Measurements from ENCODE around the gene NFKB1. TPM values are rescaled to one million over a fixed set of nuclear protein-coding genes. Genes with fewer than 3 reads are reported as not detected.

NFKB1 gene
- total RNA-seq, 2 donors from 2014 or later, result 151 to 167 TPM

DNA sequence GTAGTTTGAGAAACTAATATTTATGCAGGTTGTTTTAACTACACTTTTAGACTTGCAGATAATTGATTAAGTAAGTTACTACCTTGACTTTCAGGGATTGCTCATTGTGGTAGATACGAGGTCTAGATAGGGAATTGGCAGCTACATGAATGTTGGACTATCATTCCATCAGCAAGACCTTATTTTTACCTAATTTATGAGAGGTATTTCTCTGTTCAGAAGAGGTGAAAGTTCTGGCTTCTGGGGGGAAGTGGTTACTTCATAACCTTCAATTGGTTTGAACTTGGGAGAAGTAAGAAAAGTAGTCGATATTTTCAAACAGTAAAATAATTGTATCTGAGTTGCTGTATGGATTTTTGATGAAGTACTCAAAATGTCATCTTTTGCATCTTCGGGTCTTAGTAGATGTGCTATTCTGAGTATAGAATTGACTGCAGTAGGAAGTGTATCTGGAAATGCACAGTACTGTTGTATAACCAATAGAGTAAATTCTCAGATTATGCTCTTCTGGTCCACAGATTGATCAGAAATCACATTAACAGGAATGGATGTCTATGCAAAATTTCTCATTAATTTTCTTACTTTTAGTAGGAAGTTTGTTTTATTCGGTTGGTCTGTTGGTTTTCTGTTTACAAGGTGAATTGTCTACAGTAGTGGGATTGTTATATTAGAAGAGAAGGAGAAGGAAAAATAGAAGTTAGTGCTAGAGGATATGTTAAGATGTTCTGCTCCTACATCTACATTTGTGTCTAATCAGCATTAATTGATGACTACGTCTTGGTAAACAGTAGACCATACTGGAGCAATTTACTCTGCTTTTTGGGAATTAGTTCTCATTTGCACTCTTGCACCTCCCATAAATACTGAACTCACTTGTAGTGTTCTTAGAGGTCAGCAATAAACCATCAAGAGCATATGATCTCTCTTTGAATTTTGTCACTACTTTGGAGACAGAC is 3.0 kb downstream of the NFKB1 start:
- DNase-seq, result no peak
- peak overlapping the region; percentile 99 for H3K27ac Mint-ChIP-seq
- H3K4me3 Mint-ChIP-seq, result peak overlapping the region; percentile 89 to 98
- peaks cover 60% of the 10 kb centered on the region for H3K4me1 Mint-ChIP-seq (ENCODE audit: low read depth)
- H3K27me3 Mint-ChIP-seq (ENCODE audit: low read depth), result no peaks in the 10 kb centered on the region
- ATAC-seq (replicated peaks in 1 of 2), result no peak
- H3K9me3 Mint-ChIP-seq, result no peaks in the 10 kb centered on the region
- H3K36me3 Mint-ChIP-seq (ENCODE audit: insufficient read depth in 2 of 2), result peaks cover 15 to 26% of the 10 kb centered on the region in 2 donors

DNA sequence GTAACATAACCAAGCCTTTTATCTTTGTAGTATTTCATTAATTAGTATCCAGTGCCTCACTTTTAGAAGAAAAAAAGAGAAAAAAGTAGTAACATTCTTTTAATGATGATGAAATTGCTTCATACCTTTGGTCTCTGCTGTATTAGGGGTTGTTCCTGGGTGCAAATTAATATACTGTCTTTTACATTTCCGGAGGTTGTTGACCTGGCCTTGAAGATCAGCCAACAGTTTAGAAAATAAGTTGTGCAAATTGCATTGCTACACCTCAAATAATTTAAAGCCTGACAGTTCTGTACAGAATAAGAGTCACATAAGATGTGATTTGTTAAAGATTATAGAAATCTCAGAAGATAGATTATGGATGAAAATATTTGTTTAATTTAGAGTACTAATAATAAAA is 3.8 kb downstream of the NFKB1 start:
- DNase-seq (no peak), ATAC-seq (replicated peaks in 1 of 2) (no peak)
- H3K27me3 Mint-ChIP-seq (ENCODE audit: low read depth), result no peaks in the 10 kb centered on the region
- H3K27ac Mint-ChIP-seq, result no peak overlapping the region
- no peaks in the 10 kb centered on the region for H3K9me3 Mint-ChIP-seq
- H3K4me1 Mint-ChIP-seq (ENCODE audit: low read depth), result peaks cover 68% of the 10 kb centered on the region
- peaks cover 18 to 30% of the 10 kb centered on the region in 2 donors for H3K36me3 Mint-ChIP-seq (ENCODE audit: insufficient read depth in 2 of 2)
- peak overlapping the region; percentile 89 to 98 for H3K4me3 Mint-ChIP-seq

DNA sequence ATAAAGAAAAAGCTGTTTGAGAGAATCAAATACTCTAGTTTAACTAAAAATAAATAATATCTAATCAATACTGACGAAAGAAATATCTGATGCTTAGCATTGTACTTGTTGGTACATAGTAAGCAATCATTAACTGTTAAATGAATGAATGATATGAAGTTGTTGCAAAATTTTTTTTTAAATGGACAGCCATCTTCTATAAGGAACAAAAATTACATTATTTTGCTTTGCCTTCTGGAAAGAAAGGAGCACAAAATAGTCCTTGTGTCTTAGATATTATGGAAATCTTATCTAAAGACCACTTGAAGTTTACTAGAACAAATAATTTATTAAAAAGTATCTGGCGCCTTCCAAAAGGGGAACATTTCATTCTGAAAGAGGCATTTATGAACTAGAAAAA is 4.5 kb downstream of the NFKB1 start:
- Mint-ChIP-seq H3K4me1 (ENCODE audit: low read depth) (peaks cover 76% of the 10 kb centered on the region), H3K27ac (no peak overlapping the region), H3K27me3 (ENCODE audit: low read depth) (no peaks in the 10 kb centered on the region), H3K4me3 (no peak overlapping the region), H3K36me3 (ENCODE audit: insufficient read depth in 2 of 2) (peaks cover 17 to 37% of the 10 kb centered on the region in 2 donors), H3K9me3 (no peaks in the 10 kb centered on the region)
- ATAC-seq (replicated peaks in 1 of 2), result no peak
- DNase-seq, result no peak

DNA sequence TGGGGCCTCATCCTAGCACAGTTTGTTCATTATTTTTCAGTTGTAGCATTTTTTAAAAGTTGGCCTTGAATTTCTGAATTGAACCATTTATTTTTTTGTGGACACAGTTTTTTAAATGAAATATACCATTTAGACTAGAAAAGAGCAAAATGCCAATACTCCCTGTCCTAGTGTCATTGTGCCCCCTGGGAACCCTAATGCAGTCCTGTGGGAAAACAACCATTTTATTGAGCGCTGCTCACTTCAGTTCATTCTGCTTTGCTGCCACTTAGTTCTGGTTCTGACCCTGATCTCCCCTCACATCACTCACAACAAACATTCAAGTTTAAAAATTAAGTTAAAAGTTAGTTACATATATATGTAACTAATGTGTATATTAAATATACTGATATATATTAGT is 5.4 kb downstream of the NFKB1 start:
- peak overlapping the region; percentile 24 for H3K27ac Mint-ChIP-seq
- H3K9me3 Mint-ChIP-seq, result no peaks in the 10 kb centered on the region
- peaks cover 83% of the 10 kb centered on the region for H3K4me1 Mint-ChIP-seq (ENCODE audit: low read depth)
- no peaks in the 10 kb centered on the region for H3K27me3 Mint-ChIP-seq (ENCODE audit: low read depth)
- DNase-seq (no peak), ATAC-seq (replicated peaks in 1 of 2) (no peak)
- H3K4me3 Mint-ChIP-seq, result peak overlapping the region in 1 of 2 donors; percentile 46
- peaks cover 16 to 42% of the 10 kb centered on the region in 2 donors for H3K36me3 Mint-ChIP-seq (ENCODE audit: insufficient read depth in 2 of 2)

DNA sequence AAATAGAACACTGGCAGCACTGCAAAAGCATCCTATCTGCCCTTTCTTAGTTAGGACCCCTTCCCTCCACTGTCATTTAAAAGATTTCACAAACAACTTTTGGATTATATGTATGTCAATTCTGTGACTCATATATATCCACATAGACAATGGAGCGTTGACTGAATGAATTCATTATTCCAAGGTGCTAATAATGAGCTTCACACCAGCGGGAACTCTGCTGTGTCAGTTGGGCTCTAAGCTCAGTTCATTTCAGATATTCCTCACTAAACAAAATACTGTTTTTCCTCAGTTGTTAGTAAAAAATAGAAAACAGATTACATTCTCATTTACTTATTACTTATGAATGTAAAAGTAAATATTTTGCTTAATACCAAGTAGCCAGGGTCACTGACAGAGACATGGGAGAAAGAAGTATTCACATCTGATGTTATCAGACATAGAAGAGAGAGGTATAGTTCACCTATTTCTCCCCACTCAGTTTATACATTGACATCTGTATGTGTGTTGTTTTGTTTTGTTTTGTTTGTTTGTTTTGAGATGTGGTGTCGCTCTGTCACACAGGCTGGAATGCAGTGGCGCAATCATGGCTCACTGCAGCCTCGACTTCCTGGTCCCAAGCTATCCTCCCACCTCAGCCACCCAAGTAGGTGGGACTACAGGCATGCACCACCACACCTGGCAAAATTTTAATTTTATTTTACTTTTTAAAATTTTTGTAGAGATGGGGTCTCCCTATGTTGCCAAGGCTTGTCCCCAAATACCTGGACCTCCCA is 10.9 kb downstream of the NFKB1 start:
- Mint-ChIP-seq H3K4me3 (no peak overlapping the region), H3K36me3 (ENCODE audit: insufficient read depth in 2 of 2) (peaks cover 17 to 43% of the 10 kb centered on the region in 2 donors), H3K4me1 (ENCODE audit: low read depth) (peaks cover 79% of the 10 kb centered on the region), H3K27me3 (ENCODE audit: low read depth) (no peaks in the 10 kb centered on the region), H3K9me3 (peaks cover 0 to 3% of the 10 kb centered on the region in 2 donors), H3K27ac (no peak overlapping the region)
- no peak for DNase-seq
- no peak for ATAC-seq (replicated peaks in 1 of 2)

DNA sequence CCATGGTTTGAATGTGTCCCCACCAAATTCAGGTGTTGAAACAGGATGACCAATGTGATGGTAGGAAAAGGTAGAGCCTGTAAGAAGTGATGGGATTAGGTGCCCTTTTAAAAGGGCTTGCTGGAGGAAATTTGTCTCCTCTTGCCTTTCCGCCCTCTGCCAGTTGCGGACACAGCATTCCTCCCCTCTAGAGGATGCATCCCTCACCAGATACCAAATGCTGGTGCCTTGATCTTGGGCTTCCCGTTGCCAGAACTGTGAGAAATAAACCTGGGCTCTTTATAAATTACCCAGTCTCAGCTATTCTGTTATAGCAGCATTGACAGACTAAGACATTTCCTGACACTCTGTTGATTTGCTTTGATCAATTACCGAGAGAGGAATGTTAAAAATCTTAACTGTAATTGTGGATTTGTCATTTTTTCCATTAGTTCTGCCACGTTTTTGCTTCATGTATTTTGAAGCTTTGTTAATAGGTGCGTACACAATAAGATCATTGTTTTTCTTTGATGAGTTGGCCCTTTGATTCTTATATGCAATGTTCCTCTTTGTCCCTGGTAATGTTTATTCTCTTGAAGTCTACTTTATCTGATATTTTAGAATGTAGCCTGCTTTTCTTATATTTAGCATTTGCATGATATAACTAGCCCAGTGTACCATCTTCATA is 13.3 kb downstream of the NFKB1 start:
- Mint-ChIP-seq H3K27ac (peak overlapping the region; percentile 44), H3K36me3 (ENCODE audit: insufficient read depth in 2 of 2) (peaks cover 18 to 39% of the 10 kb centered on the region in 2 donors), H3K4me1 (ENCODE audit: low read depth) (peaks cover 77% of the 10 kb centered on the region), H3K4me3 (no peak overlapping the region), H3K27me3 (ENCODE audit: low read depth) (no peaks in the 10 kb centered on the region), H3K9me3 (peaks cover 0 to 3% of the 10 kb centered on the region in 2 donors)
- ATAC-seq (replicated peaks in 1 of 2), result no peak
- no peak for DNase-seq

DNA sequence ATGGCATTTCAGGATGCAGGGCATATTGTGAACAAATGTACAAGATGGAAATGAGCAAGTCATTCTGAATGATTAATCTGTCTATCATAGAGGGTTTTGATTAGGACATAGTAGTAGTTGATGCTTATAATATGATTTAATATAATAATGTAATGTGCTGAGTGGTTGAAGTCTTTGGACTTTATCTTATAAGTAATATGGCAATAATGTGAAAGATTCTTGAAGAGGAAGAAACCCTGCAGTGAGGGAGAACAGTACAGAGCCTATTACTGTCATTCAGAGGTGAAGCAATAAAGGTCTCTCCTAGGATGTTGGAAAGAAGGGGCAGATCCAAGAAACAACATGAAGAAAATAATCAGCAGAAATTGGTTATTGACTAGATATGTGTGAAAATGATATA is 16.6 kb downstream of the NFKB1 start:
- peaks cover 0 to 3% of the 10 kb centered on the region in 2 donors for H3K9me3 Mint-ChIP-seq
- H3K4me3 Mint-ChIP-seq, result peak overlapping the region; percentile 28 to 73
- ATAC-seq (replicated peaks in 1 of 2) (no peak), DNase-seq (no peak)
- peak overlapping the region; percentile 39 for H3K27ac Mint-ChIP-seq
- peaks cover 11 to 23% of the 10 kb centered on the region in 2 donors for H3K36me3 Mint-ChIP-seq (ENCODE audit: insufficient read depth in 2 of 2)
- H3K27me3 Mint-ChIP-seq (ENCODE audit: low read depth), result no peaks in the 10 kb centered on the region
- H3K4me1 Mint-ChIP-seq (ENCODE audit: low read depth), result peaks cover 81% of the 10 kb centered on the region

DNA sequence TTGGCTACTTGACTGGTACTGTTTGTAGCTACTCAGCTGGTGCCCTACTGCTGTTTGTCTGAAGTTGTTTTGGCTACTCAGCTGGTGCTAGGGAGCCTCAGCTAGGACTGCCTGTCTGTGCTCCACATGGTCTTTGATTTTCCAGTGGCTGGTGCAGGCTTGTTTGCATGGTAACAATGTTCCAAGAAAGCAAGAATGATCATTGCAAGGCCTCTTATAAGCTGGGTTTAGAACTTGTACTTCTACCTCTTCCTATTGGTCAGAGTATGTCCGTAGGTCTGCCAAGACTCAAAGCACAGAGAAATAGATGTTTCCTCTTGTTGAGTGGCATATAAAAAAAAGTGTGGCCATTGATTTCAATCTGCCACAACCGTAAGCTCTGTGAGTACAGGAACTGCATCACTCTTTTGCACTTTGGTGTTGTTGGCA is 17.6 kb downstream of the NFKB1 start:
- ATAC-seq (replicated peaks in 1 of 2) (peak; percentile 69 to 79), DNase-seq (no peak)
- no peaks in the 10 kb centered on the region for H3K27me3 Mint-ChIP-seq (ENCODE audit: low read depth)
- peak overlapping the region; percentile 23 to 73 for H3K4me3 Mint-ChIP-seq
- peaks cover 11 to 22% of the 10 kb centered on the region in 2 donors for H3K36me3 Mint-ChIP-seq (ENCODE audit: insufficient read depth in 2 of 2)
- peak overlapping the region; percentile 39 for H3K27ac Mint-ChIP-seq
- peaks cover 0 to 3% of the 10 kb centered on the region in 2 donors for H3K9me3 Mint-ChIP-seq
- peaks cover 90% of the 10 kb centered on the region for H3K4me1 Mint-ChIP-seq (ENCODE audit: low read depth)

DNA sequence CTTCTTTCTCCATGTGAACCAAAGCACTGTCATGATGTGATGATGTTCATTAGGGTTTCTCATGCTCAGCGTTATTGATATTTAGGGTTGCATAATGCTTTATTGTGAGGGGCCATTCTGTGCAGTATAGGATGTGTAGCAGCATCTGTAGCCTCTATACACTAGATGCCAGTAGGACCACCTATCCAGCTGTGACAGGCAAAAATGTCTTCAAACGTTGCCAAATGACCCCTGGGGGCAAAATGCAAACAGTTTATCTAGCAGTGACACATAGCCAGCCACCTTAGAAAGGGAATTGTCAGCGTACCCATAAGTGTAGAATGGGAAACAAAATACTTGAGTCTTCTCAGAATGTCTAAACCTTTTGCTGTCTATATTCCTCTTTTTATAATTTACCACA is 18.8 kb downstream of the NFKB1 start:
- Mint-ChIP-seq H3K9me3 (peaks cover 0 to 3% of the 10 kb centered on the region in 2 donors), H3K4me3 (peak overlapping the region in 1 of 2 donors; percentile 5), H3K27ac (peak overlapping the region; percentile 21), H3K36me3 (ENCODE audit: insufficient read depth in 2 of 2) (peaks cover 8 to 16% of the 10 kb centered on the region in 2 donors), H3K27me3 (ENCODE audit: low read depth) (no peaks in the 10 kb centered on the region), H3K4me1 (ENCODE audit: low read depth) (peaks cover 93% of the 10 kb centered on the region)
- ATAC-seq (replicated peaks in 1 of 2) (no peak), DNase-seq (no peak)

DNA sequence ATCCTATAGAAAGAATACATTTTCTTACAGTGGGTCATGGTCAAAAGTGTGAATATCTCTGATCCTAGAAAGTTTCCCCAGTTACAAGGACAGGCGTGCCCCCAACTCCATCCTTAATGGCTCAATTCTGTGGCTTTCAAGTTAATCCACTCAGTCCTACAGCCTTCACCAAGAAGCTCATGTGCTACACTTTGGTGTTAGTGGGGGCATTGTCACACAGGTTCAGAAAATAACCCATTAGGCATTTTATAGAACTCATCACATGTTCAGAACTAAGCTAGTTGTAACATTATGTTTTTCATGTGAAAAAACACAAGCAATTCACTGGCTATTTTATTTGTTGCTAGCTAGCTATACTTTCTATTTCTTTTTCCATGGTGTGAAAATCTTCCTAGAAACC is 20.4 kb downstream of the NFKB1 start:
- Mint-ChIP-seq H3K4me3 (peak overlapping the region; percentile 31 to 53), H3K27ac (peak overlapping the region; percentile 88), H3K27me3 (ENCODE audit: low read depth) (no peaks in the 10 kb centered on the region), H3K4me1 (ENCODE audit: low read depth) (peaks cover 95% of the 10 kb centered on the region), H3K36me3 (ENCODE audit: insufficient read depth in 2 of 2) (peaks cover 5 to 6% of the 10 kb centered on the region in 2 donors), H3K9me3 (no peaks in the 10 kb centered on the region)
- DNase-seq (no peak), ATAC-seq (replicated peaks in 1 of 2) (no peak)

DNA sequence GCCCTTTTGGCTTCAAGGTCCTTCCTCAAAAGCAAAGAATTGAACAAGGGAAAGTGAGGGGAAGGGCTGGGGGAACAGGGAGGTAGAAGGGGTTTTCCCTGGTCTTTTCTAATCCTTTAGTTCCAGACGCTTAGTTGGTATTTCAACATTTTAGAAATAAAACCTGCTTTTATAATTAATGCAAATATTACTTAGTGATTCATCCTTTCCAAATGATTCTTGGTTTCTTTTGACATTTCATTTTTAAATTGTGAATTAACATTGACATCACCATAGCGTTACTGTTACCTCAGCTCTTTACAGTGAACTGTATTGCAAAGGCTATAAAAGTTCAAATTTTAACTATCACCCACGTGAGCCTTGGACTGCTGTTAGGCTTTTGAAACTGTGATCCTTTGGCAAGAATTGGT is 20.9 kb downstream of the NFKB1 start:
- ATAC-seq (replicated peaks in 1 of 2) (peak in 1 of 2 donors; percentile 29), DNase-seq (no peak)
- H3K4me1 Mint-ChIP-seq (ENCODE audit: low read depth), result peaks cover 95% of the 10 kb centered on the region
- no peaks in the 10 kb centered on the region for H3K9me3 Mint-ChIP-seq
- peak overlapping the region; percentile 31 to 53 for H3K4me3 Mint-ChIP-seq
- peaks cover 2 to 5% of the 10 kb centered on the region in 2 donors for H3K36me3 Mint-ChIP-seq (ENCODE audit: insufficient read depth in 2 of 2)
- H3K27ac Mint-ChIP-seq, result peak overlapping the region; percentile 88
- no peaks in the 10 kb centered on the region for H3K27me3 Mint-ChIP-seq (ENCODE audit: low read depth)

DNA sequence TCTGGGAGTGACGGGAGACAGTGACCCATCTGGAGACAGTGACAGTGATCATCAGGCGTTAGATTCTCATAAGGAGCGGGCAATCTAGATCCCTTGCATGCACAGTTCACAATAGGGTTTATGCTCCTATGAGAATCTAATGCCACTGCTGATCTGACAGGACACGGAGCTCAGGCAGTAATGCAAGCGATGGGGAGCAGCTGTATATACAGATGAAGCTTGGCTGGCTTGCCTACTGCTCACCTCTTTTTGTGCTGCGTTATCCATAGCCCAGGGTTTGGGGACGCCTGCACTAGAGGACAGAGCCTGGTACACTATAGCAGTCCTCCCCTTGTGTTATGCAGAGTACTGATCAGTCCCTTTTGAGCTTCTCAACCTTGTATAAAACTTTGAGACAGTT is 23.5 kb downstream of the NFKB1 start:
- Mint-ChIP-seq H3K4me1 (ENCODE audit: low read depth) (peaks cover 97% of the 10 kb centered on the region), H3K27ac (peak overlapping the region; percentile 14), H3K36me3 (ENCODE audit: insufficient read depth in 2 of 2) (peaks cover 5 to 6% of the 10 kb centered on the region in 2 donors), H3K27me3 (ENCODE audit: low read depth) (no peaks in the 10 kb centered on the region), H3K4me3 (peak overlapping the region; percentile 56 to 73), H3K9me3 (no peaks in the 10 kb centered on the region)
- ATAC-seq (replicated peaks in 1 of 2) (peak; percentile 12 to 17), DNase-seq (no peak)
